GM20431 (cell line): ENCODE data around the gene PITPNC1.
"Not testable (repeated sequence)": the region's sequence is repeated elsewhere in the genome, so short reads cannot be mapped to it uniquely, and the experiment has no call there.

ENCODE experiments used
- in situ Hi-C: fragments of 300-500 bp; cut with MseI, MboI; formaldehyde crosslinking; loops from one replicate; pipeline ENCODE4 v1.15.0; 2020; ENCODE audit warnings: low sequenced_read_pairs; ENCODE audit not compliant: unreplicated experiment

The PITPNC1 gene

DNA sequence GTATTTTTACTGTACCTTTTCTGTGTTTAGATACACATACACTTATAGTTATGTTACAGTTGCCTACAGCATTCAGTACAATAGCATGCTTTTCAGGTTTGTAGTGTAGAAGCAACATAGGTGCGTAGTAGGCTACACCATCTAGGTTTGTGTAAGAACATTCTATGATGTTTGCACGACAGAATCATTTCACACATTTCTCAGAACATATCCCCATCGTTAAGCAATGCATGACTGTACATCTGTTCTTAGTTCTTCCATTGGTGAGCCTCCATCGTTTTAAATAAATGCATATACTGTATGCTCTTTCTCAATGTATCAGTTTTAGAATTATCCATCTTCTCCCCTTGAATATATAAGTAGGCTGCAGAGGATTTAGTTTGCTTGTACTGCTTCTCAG is 122.6 kb downstream of the PITPNC1 start:
- in situ Hi-C loops: no loop called here

GRCh38 chr17:67500261-67500660 is 123.2 kb downstream of the PITPNC1 start:
- in situ Hi-C loops: no loop called here

GRCh38 chr17:67500677-67501300 is 123.7 kb downstream of the PITPNC1 start:
- in situ Hi-C loops: no loop called here

- in situ Hi-C loops: no loop called here
These were observed 125.1 kb downstream of the PITPNC1 start for GRCh38 chr17:67502151-67502550.

GRCh38 chr17:67503184-67503583 is 126.1 kb downstream of the PITPNC1 start:
- in situ Hi-C loops: no loop called here

- in situ Hi-C loops: no loop called here
These were observed 126.7 kb downstream of the PITPNC1 start for GRCh38 chr17:67503739-67504138.

- in situ Hi-C loops: no loop called here
These were observed 127.1 kb downstream of the PITPNC1 start for GRCh38 chr17:67504182-67504581.

GRCh38 chr17:67506966-67507365 is 129.9 kb downstream of the PITPNC1 start:
- in situ Hi-C loops: no loop called here

DNA sequence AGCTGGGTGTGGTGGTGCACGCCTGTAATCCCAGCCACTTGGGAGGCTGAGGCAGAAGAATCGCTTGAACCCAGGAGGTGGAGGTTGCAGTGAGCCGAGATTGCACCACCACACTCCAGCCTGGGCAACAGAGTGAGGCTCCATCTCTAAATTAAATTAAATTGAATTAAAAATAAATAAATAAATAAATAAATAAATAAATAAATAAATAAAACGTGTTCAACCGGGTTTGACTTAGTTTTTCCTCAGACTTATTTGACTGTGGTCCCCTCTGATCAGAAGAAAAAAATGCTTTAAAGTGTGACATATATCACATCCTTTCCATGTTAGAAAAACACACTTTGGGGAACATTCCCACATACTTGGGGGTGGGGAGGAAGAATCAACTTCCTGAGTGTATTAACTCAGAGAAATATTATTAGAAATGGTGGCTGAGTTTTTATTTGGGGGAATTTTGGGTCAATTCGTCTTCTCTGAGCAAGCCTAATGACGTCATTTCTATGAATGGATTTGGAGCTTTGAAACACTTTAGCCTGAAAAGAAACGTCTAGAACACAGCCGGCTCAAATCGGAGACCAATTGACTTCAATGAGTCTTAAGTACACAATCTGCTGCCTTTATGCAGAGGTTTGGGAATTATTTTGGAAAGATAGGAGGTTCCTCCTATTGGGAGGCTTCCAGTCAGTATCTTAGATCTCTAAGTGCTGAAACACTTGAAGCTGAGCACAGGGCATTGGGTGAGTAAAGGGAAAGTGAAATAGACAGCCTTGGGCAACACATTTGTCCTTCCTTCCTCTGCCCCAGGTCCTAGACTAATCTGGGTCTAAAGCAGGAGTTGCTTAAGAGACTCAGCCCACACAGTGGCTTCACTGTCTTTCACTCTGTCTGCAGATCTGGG is 132.6 kb downstream of the PITPNC1 start:
- in situ Hi-C loops: no loop called here

DNA sequence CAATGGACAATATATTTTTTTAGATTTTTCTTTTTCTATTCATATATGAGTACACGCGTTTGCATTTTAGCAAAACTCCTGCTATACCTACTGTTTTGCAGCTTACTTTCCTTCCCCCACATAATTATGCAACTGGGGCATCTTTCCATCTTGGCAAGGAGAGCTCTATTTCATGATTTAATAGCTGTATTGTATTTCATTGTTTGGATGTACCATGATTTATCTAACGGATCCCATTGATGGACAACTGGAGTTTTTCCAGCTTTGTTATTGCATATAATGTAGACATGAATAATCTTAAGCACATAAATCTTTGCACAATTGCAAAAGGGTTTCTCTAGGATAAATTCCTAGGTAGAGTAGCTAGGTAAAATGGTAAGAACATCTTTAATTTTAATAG is 133.9 kb downstream of the PITPNC1 start:
- in situ Hi-C loops: no loop called here

- in situ Hi-C loops: no loop called here
These were observed 134.7 kb downstream of the PITPNC1 start for GRCh38 chr17:67511804-67512203.

DNA sequence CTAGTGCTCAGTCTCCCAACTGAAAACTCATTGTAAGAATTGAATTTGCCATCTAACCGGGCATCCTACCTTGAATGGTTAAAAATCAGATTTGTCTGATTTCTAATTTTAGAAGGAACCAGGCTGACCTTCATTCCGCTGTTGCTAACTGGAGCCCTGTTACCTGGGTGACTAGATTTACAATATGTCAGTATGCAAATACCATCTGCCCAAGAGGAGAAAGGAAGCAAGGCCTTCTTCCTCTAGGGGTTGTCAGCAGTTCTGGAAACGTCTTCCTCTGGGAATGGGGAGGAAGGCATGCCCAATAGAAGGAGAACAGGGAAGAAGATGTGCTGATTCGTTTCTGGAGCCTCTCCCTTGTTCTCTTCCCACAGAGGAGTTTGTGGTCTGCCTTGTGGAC is 137.9 kb downstream of the PITPNC1 start:
- in situ Hi-C loops: no loop called here

- in situ Hi-C loops: no loop called here
These were observed 138.5 kb downstream of the PITPNC1 start for GRCh38 chr17:67515490-67516083.

- in situ Hi-C loops: not testable (repeated sequence)
These were observed 139.5 kb downstream of the PITPNC1 start for GRCh38 chr17:67516571-67516970.

DNA sequence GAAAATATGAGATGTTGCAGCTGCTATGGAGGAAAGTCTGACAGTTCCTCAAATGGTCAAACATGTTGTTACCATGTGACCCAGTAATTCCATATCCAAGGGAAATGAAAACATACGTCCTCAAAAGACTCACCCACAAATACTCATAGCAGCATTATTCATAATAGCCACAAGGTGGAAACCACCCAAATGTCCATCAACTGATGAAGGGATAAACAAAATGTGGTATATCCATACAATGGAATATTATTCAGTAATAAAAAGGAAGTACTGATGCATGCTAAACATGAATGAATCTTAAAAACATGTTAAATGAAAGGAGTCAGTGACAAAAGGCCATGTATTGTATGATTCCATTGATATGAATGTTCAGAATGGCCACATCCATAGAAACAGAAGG is 140.2 kb downstream of the PITPNC1 start:
- in situ Hi-C loops: no loop called here

GRCh38 chr17:67518876-67519275 is 141.8 kb downstream of the PITPNC1 start:
- in situ Hi-C loops: no loop called here

- in situ Hi-C loops: no loop called here
These were observed 142.7 kb downstream of the PITPNC1 start for GRCh38 chr17:67519801-67520251.

DNA sequence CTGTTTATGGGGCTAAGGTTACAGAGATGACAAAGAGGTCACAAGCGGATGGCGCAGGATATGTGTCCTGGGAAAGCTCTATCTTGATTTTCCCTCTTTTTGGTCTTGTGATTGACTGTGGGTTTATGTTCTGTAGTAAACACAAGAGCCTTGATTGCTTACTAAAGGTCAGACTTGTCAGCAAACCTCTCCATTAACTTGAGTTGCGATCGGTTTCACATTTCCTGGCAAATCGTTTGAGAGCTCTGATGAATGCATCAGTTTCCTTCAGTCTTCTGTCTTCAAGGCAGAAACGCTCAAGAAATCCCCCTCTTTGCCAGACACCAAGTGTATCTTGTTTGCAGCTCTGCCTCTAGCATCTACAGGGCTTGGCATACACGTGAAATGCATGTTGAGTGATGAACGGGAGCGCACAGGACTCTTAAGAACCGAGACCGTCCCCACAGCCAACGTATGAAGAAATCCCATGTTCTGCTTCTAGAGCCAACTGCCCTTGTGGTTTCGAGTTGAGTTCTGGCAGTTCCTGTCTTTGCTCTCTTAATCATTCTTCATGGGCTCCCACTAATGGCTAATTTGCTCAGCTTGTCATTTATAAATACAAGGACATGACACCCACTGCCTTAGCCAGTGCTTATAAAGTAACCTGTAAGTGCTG is 143.3 kb downstream of the PITPNC1 start:
- in situ Hi-C loops: no loop called here

DNA sequence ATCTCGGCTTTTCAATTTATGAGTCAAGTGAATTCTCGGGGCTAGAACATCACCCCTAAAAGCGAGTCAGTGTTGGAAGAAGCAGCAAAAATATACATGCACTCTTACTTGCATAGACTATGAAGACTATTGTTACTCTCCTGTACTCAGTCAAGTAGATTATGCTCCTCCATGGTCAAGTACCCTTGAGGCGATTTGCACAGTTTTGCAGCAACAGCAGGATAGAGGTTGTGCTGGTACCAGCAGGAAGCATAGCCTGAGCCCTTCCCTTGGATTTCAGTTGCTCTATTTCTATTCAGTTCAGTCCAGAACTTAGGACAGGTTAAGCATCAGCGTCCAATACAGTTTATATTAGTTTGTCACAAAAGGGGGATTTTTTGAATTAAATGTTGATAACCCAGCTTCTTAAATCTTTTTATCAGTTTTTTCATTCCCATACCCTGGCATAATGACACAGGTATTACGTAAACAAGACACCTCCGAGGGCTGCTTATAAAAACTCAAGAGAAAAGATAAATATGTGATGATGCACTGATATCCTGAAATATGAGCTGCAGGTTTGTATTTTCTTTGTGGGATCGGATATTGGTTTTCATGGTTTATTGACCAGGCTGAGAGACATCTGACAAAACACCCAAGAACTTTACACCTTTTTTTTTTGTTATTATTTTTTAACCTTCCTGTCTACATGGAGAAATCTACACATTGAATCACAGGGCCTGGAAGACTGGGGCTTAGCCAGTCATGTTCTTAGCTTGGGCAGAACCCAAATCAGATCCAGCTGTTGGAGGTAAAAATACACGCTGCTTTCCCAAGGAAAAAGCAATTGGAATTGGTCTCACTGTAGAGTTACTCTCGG is 144.1 kb downstream of the PITPNC1 start:
- in situ Hi-C loops: no loop called here

DNA sequence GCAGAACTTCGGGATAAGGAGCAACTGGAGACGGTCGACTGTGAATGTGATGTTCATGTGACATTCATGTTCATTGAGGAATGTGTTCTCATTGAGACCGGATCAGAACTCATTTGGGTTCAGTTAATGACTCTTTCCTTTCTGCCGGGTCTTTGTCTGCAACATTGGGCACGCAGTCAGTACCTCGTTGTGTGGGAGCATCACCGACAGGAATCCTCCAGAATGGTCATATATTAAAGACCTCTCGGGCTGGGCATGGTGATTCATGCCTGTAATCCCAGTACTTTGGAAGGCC is 144.6 kb downstream of the PITPNC1 start:
- in situ Hi-C loops: no loop called here
